Measurements from ENCODE around the gene FLRT2.

DNA sequence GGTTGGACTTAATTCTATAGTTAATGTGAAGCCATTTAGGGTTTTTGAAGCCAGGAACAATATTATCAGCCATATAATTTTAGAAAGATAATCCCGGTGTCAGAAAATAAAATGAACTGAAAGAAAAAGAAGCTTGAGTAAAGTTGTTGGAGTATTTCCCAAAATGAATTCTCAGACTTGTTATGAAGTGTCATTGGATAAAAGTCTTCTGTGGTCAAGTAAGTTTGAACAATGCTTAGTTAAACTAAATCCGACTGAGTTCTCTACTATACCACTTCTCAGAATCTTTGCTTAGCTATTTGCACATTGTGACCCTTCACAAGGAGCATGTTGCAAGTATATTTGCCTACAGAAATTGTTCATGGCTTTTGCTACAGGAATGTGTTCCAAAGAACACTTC, 17.5 kb upstream of the FLRT2 start:
- TF ChIP-seq CBFB (IDR thresholded peaks at IDR 0.05; ENCODE audit: low read depth) = no peak
- TF ChIP-seq, protein P1, sequence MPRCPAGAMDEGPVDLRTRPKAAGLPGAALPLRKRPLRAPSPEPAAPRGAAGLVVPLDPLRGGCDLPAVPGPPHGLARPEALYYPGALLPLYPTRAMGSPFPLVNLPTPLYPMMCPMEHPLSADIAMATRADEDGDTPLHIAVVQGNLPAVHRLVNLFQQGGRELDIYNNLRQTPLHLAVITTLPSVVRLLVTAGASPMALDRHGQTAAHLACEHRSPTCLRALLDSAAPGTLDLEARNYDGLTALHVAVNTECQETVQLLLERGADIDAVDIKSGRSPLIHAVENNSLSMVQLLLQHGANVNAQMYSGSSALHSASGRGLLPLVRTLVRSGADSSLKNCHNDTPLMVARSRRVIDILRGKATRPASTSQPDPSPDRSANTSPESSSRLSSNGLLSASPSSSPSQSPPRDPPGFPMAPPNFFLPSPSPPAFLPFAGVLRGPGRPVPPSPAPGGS (IDR thresholded peaks at IDR 0.05; ENCODE audit: borderline replicate concordance, insufficient read depth, low read depth, low read length, poor library complexity, severe bottlenecking) = no peak

Data from GM12878 (cell line).